GM18499 (cell line): ENCODE measurements around the gene ACOT7.

Source experiments
- ATAC-seq: cut with Tn5 transposase; IDR thresholded peaks from one replicate; pipeline ENCODE4 v1.9.1; 2021; ENCODE audit warnings: moderate number of reproducible peaks; ENCODE audit not compliant: insufficient read depth, unreplicated experiment

ACOT7 gene

DNA sequence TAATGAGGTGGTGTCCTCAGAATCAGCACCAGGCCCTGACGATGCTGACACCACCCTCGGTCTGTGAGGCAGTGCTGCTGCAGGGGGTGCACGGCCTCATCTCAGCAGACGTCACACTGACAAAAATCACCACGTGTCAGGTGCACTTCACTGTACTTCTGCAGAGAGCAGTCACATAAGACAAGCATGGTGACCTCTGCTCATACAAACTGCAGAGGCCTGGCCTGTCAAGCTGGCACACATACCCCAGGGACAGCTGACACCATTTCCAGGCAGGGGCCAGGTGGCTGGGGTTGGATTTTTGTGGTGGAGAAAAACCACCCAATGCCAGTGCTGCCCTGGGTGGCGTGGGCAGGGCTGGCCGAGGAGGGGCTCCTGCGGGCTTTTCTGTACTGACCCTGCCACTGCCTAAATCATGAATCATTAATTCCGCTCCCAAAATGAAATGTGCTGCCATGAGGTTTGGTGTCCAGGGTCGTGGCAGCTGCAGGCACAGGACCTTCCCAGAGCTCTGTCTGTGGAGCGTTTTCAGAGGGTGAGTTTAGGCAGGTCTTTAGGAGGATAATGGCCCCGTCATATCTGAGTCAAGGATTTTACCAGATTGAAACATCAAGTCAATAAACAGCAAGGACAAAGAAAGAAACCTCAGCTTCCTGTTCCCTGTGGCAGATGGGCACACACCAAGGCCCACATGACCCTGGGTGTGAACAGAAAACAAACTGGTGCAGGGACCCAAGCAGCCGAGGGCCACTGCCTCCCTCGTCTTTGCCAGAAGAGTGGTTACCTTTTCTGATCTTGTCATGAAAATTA is 99.3 kb downstream of the ACOT7 start:
- no peak for ATAC-seq

DNA sequence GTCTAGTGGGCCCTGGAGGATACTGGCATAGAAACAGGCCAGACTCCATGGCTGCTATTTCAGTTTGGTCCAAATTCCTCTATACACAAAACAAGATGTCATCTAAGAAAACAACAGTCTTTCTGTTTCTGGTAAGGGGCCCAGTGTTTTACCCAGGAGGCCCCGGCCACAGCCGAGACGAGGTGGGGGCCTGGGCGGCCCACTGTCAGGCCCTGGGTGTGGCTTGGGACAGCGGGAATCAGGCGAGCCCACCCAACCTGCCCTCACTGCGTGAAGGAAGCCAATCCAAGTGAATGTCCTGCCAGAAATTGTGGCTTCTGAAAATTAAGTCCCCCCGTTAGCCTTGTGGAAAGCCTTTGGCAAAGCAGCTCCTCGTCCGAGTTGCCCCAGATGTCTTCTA is 101.5 kb downstream of the ACOT7 start:
- no peak for ATAC-seq

GRCh38 chr1:6288665-6289064 is 104.9 kb downstream of the ACOT7 start:
- ATAC-seq = no peak

DNA sequence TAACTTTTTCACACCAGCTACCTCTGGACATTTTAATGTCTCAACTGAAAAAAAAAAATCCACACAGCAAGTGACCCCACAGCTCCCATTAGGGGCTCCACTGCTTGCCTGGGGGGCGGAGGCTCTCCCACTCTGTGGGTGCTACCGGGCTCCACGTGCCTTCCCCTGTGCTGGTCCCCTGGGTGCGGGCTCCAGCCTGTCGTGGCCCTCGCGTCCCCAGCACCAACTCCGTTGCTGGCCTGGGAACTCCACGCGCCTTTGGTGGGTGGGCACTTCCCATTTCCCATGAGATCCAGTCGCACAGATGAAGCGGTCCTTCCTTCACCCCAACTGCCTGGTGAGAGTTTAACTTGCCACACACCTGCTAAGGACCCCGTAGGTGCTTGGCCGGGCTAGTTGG is 105.5 kb downstream of the ACOT7 start:
- ATAC-seq = no peak

DNA sequence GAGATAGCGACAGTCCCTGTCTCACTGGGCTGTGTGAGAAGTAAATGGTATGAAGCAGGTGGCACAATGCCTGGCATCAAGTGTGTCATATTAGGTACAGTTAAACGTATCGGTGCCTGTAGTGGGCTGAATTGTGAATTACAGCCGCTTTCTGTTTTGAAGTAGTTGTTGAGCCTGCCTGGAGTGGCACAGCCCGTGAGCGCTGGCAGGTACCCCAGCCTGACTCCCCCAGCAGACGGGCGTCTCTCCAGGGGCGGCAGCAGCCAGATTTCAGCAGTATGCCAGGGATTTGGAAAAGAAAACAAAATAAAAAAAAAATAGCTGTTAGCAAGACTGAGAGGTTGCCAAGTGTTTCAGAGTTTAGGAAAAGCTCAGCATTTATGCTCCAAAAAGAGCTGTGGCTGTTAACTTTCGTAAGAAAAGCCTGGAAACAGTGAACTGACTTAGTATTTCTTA is 106.1 kb downstream of the ACOT7 start:
- no peak for ATAC-seq

GRCh38 chr1:6287029-6287428 is 106.5 kb downstream of the ACOT7 start:
- no peak for ATAC-seq

DNA sequence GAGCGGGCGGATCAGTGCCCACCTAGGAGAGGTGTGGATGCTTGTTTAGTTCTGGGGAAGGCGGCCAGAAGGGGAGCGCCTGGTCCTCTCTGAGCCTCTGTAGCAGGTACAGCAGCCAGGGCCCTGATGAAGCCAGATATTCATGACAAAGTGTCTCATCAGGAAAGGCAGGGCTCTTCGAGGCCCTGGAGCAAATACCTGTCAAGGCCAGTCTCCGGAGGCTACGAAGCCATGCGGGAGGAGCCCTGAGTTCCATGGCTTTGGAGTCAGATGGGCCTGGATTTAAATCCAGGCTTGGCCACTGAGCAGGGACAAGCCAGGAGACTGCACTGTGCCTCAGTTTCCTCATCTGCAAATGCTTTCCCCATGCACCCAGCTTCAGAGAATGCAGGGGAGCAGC is 107.3 kb downstream of the ACOT7 start:
- no peak for ATAC-seq

GRCh38 chr1:6285336-6285735 is 108.2 kb downstream of the ACOT7 start:
- no peak for ATAC-seq

GRCh38 chr1:6282577-6283270 is 110.8 kb downstream of the ACOT7 start:
- ATAC-seq = no peak

- no peak for ATAC-seq
These were observed 111.8 kb downstream of the ACOT7 start for GRCh38 chr1:6281511-6282402.

- ATAC-seq = no peak
These were observed 112.7 kb downstream of the ACOT7 start for GRCh38 chr1:6280761-6281451.

DNA sequence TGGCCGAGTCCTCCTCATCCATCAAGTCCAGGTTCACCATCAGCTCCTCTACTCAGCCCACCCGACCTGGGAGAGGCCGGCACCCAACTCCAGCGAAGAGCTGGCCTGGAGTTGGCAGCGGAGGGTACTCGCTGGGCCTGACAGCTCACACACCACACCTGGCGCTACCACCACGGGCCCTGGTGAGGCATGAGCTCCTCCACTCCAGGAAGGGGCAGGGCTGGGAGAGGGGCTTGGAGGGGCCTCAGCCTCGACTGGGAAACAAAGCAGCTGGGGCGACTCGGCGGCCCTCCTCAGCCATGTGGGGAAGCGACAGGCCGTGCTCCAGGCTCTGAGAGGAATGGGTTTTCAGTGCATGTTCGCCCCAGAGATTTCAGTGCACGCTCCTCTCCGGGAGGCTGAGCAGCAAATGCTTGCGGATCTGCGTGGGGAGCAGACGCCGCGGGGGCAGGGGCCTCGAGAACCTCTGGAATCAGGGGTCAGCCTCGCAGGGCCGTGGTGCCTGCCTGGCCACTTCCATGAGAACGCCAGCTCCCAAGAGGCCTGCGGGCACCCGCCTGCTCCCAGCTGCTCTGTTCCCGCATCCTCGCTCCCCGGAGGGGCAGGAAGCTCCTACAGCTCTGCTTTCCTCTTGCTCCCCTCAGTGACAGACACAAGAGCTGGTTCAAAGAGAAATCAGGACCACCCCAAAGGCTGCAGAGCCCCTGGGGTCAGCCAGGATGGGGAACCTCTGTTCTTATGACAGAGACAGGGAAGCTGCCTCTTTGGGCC is 113.8 kb downstream of the ACOT7 start:
- ATAC-seq = no peak

DNA sequence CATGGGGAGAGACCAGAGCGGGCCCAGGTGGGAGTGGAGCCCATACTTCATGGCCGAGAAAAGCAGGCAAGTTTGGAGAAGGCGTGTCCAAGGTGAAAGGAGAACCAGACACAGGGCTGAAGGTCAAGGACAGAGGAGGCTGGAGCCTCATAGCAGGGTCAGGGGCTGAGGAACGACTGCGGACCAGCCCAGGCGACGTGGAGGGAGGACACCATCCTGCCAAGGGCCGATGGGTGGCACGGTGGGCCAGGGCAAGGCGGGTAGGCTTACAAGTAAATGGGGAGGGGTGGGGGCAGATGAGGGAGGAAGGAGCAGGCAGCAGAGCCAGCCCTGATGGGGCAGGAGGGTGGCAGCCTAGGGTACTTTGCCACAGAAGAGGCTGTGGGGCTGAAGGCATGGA is 114.5 kb downstream of the ACOT7 start:
- no peak for ATAC-seq

GRCh38 chr1:6278263-6278662 is 115.3 kb downstream of the ACOT7 start:
- no peak for ATAC-seq

DNA sequence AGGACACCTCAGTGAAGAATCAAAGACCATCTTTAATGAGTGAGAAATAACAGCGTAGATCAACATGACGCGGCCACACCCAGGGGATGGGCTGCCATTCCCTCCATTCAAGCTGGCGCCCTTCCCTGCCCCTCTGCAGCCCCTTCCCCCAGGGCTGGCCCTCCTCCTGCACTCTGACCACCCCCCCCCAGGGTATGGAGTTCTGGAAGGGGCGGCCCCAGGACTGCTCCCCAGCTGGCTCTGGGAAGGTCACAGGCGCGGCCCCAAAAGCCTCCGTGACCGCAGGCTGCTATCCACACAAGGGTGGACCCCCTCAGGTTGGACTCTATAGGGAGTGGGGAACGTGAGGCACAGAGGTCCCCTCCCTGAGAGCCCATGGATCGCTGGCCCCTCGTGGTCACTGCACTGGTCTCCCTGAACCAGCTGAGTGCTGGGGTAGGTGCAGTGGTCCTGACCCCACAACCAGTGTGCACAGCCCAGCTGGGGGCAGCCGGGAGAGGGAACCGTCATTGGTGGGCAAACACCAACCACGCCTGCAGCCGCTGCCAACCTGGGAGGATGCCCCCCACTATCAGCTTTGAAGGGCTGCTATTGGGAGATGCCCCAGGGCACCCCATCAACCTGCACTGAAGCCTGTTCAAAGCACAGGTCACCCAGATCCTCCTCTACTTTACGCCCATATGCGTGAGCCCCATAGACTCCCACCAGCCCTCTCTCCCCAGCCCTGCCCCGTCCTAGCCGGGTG is 116.6 kb downstream of the ACOT7 start:
- no peak for ATAC-seq

DNA sequence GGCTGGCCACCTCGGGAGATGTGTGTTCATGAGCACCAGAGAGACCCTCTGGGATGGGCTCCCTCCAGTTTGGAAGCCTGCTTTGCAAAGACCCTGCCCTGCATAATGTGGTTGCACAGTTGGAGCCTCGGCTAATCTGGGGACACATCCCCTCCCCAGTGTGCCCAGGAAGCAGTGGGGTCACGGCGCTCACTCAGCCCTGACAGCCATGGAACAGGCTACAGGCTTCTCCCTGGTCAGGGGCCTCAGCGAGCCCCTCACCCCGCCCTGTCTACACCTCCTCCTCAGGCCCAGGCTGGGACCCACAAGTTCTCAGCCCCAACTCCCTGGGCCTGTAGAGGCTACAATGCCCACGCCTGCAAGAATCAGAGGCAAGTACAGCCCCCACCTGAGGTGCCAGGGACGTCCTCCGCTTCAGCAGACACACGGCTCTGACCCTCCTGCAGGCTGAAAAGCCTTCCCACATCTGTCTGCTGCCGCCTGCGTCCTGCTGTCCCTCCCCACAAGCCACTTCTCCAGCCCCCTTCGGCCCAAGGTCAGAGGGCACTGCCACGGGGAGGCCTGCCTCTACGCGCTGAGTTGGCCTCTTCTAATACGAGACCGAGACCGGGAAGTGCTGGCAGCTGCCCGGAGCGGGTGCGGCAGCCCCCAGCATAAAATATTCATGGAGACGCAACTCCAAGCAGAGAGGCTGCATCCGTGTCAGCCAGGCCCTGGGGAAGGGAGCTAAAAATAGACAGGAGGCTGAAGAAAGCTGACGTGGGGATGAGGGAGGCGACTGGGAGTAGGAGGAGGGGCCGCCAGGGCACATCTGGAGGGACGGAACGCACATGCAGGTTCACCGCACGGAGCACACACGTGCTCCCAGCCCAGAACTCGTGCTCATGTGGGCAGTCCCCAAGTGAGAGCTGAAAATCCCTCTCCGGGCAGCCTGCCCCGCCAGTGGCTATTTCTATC is 117.5 kb downstream of the ACOT7 start:
- no peak for ATAC-seq

DNA sequence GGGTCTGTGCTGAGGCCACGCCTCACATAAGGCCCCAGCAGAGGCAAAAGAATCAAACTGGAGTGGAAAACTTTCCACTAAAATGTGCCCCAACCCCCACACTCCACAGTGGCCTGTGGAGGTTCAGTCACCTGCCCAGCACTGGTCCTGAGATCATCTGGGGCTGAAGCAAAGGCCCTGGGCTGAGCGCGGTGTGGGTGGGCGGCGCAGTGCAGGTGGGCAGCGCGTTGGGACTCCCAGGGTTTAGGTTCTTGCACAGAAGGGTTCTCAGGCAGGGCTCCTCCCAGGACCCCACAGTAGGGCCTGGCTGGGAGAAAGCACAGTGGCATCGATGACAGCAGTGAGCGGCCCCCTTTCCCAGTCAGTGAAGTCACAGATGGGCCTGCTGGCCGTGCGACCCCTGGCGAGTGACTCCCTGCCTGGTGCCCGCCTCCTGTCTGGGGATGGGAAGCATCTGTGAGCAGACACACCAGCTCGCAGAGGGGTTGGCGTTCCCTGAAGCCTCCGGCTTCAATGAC is 118.9 kb downstream of the ACOT7 start:
- ATAC-seq = no peak
